ENCODE measurements around the gene ZNF813. TPM values are rescaled to one million over a fixed set of nuclear protein-coding genes. Genes with fewer than 3 reads are reported as not detected.
A peak's percentile ranks its signal among the peaks of the same experiment; 100 is the strongest.

ZNF813 gene
- total RNA-seq, 1 donor from 2014 or later, result 3.9 TPM

DNA sequence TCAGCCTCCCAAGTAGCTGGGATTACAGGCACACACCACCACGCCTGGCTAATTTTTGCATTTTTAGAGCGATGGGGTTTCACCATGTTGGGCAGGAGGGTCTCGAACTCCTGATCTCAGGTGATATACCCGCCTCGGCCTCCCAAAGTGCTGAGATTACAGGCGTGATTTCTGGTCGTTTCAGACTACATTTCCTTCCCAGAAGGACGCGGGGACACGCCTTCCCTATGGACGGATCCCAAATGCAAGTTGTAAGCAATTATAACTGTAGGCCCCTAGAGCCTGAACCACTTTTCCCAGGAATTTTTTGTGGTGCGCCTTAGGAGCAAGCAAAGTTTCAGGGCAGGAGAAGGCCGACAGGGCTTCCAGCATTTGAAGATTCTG is 52.6 kb downstream of the ZNF813 start:
- TF ChIP-seq, protein P1, sequence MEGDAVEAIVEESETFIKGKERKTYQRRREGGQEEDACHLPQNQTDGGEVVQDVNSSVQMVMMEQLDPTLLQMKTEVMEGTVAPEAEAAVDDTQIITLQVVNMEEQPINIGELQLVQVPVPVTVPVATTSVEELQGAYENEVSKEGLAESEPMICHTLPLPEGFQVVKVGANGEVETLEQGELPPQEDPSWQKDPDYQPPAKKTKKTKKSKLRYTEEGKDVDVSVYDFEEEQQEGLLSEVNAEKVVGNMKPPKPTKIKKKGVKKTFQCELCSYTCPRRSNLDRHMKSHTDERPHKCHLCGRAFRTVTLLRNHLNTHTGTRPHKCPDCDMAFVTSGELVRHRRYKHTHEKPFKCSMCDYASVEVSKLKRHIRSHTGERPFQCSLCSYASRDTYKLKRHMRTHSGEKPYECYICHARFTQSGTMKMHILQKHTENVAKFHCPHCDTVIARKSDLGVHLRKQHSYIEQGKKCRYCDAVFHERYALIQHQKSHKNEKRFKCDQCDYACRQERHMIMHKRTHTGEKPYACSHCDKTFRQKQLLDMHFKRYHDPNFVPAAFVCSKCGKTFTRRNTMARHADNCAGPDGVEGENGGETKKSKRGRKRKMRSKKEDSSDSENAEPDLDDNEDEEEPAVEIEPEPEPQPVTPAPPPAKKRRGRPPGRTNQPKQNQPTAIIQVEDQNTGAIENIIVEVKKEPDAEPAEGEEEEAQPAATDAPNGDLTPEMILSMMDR (IDR thresholded peaks at IDR 0.05; ENCODE audit: insufficient read depth, low read length, poor library complexity, severe bottlenecking), result no peak
- no peak for DNase-seq (ENCODE audit: low read depth)
- Histone ChIP-seq H3K36me3 (ENCODE audit: control insufficient read depth, insufficient read depth, low read length) (no peaks in the 10 kb centered on the region), H3K4me3 (ENCODE audit: low read depth, low read length) (peak overlapping the region; percentile 34), H3K27me3 (ENCODE audit: control insufficient read depth, insufficient read depth, low read length) (no peaks in the 10 kb centered on the region)

DNA sequence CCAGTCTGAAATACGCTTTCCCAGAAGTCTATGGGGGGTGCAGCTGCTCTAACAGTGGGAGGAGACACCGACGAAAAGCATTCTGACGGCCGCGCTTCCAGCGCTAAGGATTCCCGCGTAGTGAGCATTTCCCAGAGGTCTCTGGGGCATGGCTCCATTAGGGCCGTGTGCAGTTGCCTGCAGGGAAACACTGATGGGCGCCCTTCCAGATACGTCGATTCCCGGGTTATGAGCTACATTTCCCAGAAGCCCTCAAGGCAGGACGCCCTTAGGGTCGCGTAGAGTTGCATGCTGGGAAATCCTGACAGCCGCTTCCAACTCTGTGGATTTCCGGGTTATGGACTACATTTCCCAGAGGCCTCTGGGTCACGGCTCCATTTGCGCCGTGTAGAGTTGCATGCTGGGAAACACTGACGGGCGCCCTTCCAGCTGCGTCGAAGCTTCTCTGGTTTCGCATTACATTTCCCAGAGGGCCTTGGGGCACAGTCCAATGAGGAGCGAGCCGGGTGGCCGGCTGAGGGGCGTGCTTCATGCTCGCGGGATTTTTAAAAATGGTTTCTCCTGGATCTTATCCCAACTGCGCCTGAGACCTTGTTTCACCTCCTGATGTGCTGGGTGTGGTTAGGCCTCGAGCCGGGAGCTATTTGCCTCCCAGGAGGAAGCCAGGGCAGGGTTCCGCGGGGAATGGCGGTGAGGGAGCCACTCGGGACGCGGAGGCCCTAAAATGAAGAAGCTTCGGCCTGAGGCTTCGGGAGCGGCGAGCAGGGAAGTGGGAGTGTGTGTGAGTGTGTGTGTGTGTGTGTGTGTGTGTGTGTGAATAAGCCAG is 53.2 kb downstream of the ZNF813 start:
- DNase-seq (ENCODE audit: low read depth), result peak; percentile 96
- Histone ChIP-seq H3K36me3 (ENCODE audit: control insufficient read depth, insufficient read depth, low read length) (no peaks in the 10 kb centered on the region), H3K4me3 (ENCODE audit: low read depth, low read length) (peak overlapping the region; percentile 58), H3K27me3 (ENCODE audit: control insufficient read depth, insufficient read depth, low read length) (no peaks in the 10 kb centered on the region)
- TF ChIP-seq, protein P1 (IDR thresholded peaks at IDR 0.05; ENCODE audit: insufficient read depth, low read length, poor library complexity, severe bottlenecking), result no peak

DNA sequence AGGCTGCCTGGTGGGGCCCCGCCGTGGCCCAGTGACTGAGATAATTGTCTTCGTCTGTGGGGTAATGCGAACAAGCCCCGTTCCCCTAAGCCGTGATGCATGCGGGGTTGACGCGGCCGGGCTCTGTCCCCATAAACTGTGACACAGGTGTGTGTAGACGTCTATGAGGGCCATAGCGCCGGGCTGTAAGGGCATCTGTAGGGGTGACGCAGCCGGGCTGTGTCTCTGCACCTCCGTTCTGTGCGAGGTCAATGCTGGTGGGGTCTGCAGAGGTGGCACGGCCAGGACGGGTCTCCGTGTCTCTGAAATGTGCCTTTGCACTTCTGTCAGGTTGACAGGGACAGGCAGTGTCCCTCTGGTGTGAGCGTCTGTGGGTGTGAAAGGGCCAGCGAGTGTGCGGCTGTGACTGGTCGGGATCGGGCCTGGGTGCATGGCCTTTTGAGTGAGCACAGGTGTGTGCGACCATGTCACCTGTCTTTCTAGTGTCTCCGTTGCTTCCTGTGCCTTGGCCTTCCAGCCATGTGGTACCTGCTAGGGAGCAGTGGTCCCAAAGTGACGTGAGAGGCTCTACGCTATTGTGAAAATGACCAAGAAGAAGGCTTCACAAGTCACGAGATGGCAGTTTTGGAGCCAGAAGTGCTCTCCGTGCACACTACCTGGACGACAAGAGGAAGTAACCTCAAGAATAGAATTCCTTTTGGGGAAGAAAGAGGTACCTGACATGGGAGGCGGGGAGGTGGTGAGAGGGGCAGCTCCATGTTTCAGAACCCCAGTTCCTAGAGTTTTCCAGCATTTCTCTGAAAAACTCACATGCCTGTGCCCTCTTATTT is 54.1 kb downstream of the ZNF813 start:
- Histone ChIP-seq H3K4me3 (ENCODE audit: low read depth, low read length) (peak overlapping the region; percentile 58), H3K36me3 (ENCODE audit: control insufficient read depth, insufficient read depth, low read length) (no peaks in the 10 kb centered on the region), H3K27me3 (ENCODE audit: control insufficient read depth, insufficient read depth, low read length) (no peaks in the 10 kb centered on the region)
- DNase-seq (ENCODE audit: low read depth), result no peak
- TF ChIP-seq, protein P1 (IDR thresholded peaks at IDR 0.05; ENCODE audit: insufficient read depth, low read length, poor library complexity, severe bottlenecking), result no peak

DNA sequence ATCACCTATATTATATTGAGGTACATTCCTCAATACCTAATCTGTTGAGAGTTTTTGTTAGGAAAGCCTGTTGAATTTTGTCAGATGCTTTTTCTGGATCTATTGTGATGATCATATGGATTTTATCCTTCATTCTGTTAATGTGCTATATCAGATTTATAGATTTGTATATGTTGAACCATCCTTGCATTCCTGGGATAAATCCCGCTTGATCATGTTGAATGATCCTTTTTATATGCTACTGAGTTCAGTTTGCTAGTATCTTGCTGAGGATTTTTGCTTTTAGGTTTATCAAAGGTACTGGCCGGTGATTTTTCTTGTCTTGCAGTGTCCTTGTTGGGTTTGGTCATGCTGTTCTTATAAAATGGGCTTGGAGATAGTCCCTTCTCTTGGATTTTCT is 58.4 kb downstream of the ZNF813 start:
- TF ChIP-seq, protein P1 (IDR thresholded peaks at IDR 0.05; ENCODE audit: insufficient read depth, low read length, poor library complexity, severe bottlenecking), result no peak
- DNase-seq (ENCODE audit: low read depth), result no peak
- Histone ChIP-seq H3K4me3 (ENCODE audit: low read depth, low read length) (no peak overlapping the region), H3K27me3 (ENCODE audit: control insufficient read depth, insufficient read depth, low read length) (no peaks in the 10 kb centered on the region), H3K36me3 (ENCODE audit: control insufficient read depth, insufficient read depth, low read length) (no peaks in the 10 kb centered on the region)

DNA sequence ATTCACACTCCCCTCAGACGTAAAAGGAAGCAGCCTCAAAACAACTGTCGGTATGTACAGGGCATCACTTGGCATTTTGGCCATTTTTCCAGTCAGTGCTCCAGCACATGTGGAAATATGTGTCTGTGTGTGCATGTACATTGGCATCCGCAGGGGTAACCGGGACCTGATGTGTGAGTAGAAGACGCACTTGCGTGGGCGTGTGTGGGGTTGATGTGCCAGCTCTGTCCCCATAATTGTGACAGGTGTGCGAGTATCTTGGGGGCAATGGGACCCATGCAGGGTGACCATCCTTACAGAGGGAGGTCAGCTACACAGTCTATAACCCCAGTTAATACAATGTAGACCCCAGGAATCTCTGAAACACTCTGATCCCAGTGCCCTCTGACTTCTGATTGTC is 63.1 kb downstream of the ZNF813 start:
- H3K4me3 ChIP-seq (ENCODE audit: low read depth, low read length), result no peak overlapping the region
- DNase-seq (ENCODE audit: low read depth), result no peak
- TF ChIP-seq, protein P1 (IDR thresholded peaks at IDR 0.05; ENCODE audit: insufficient read depth, low read length, poor library complexity, severe bottlenecking), result no peak
- no peaks in the 10 kb centered on the region for H3K27me3 ChIP-seq (ENCODE audit: control insufficient read depth, insufficient read depth, low read length)
- H3K36me3 ChIP-seq (ENCODE audit: control insufficient read depth, insufficient read depth, low read length), result no peaks in the 10 kb centered on the region

Data from kidney epithelial cell (primary cell).